PC-3 (cell line): Measurements from ENCODE around the gene PNLDC1. TPM values are rescaled to one million over a fixed set of nuclear protein-coding genes. Genes with fewer than 3 reads are reported as not detected.

Experiments used
- ATAC-seq: fragments of 200-7000 bp; cut with Tn5 transposase; 2 replicates; pipeline ENCODE4 v1.9.1; 2020; ENCODE audit warnings: mild to moderate bottlenecking, moderate library complexity
- BruUV-seq: library from RNA; stranded (reverse); fragments of 400-500 nt; replicated peaks from 2 replicates; lab custom pipeline; 2021; lab: Mats Ljungman, UMichigan
- CTCF ChIA-PET: fragments of 300-600 bp; sonication (Branson Sonifier 250); formaldehyde crosslinking; loops from one replicate; lab custom pipeline; 2022; ENCODE audit warnings: antibody characterized with exemption; lab: Charles Lee
- POLR2A ChIA-PET: fragments of 300-600 bp; sonication (Branson Sonifier 250); formaldehyde crosslinking; loops from one replicate; lab custom pipeline; 2022; ENCODE audit warnings: antibody characterized with exemption; ENCODE audit not compliant: unreplicated experiment; lab: Charles Lee
- DNase-seq: peaks from one replicate; pipeline ENCODE4 v3.0.0-alpha.2; 2015
- H2AFZ ChIP-seq: fragments of 300-600 bp; sonication (generic); 2 replicates; pipeline ENCODE4 v1.6.0; 2016; ENCODE audit warnings: antibody characterized with exemption, low read length
- H3F3A ChIP-seq: fragments of 300-600 bp; sonication (generic); one replicate; pipeline ENCODE4 v1.6.0; 2017; ENCODE audit warnings: antibody characterized with exemption, low read length, control low read depth, mild to moderate bottlenecking; ENCODE audit not compliant: unreplicated experiment
- H3K27ac ChIP-seq: fragments of 300-600 bp; sonication (generic); 2 replicates; pipeline ENCODE4 v1.5.1; 2016; ENCODE audit warnings: mild to moderate bottlenecking, low read length
- H3K27me3 ChIP-seq: fragments of 300-600 bp; sonication (generic); 2 replicates; pipeline ENCODE4 v1.6.1; 2016; ENCODE audit warnings: low read length, mixed read lengths
- H3K36me3 ChIP-seq: fragments of 300-600 bp; sonication (generic); 2 replicates; pipeline ENCODE4 v1.6.1; 2016; ENCODE audit warnings: low read depth, mixed run types, low read length, mixed read lengths
- H3K4me1 ChIP-seq: fragments of 300-600 bp; sonication (generic); 2 replicates; pipeline ENCODE4 v1.5.1; 2016; ENCODE audit warnings: low read length; ENCODE audit not compliant: insufficient read depth
- H3K4me2 ChIP-seq: fragments of 300-600 bp; sonication (generic); 2 replicates; pipeline ENCODE4 v1.6.0; 2016; ENCODE audit warnings: low read length
- H3K4me3 ChIP-seq: fragments of 300-600 bp; sonication (generic); 2 replicates; pipeline ENCODE4 v1.5.1; 2016; ENCODE audit warnings: mild to moderate bottlenecking, low read length, mixed read lengths
- H3K79me2 ChIP-seq: fragments of 300-600 bp; sonication (generic); 2 replicates; pipeline ENCODE4 v1.6.1; 2017; ENCODE audit warnings: low read length, mixed read lengths
- H3K9ac ChIP-seq: fragments of 300-600 bp; sonication (generic); 2 replicates; pipeline ENCODE4 v1.6.0; 2016; ENCODE audit warnings: mild to moderate bottlenecking, low read length
- H3K9me2 ChIP-seq: fragments of 300-600 bp; sonication (generic); replicated peaks from 2 replicates; pipeline ENCODE4 v1.6.1; 2016; ENCODE audit warnings: mixed run types, low read length, mixed read lengths
- H3K9me3 ChIP-seq: fragments of 300-600 bp; sonication (generic); 2 replicates; pipeline ENCODE4 v1.6.1; 2016; ENCODE audit warnings: low read length, mixed read lengths
- H4K20me1 ChIP-seq: fragments of 300-600 bp; sonication (generic); 2 replicates; pipeline ENCODE4 v1.6.1; 2016; ENCODE audit warnings: low read length, mixed read lengths
- EZH2 ChIP-seq: fragments of 300-600 bp; sonication (generic); IDR thresholded peaks from one replicate; pipeline ENCODE4 v1.6.1; 2017; ENCODE audit warnings: antibody characterized with exemption, mild to moderate bottlenecking, low read length; ENCODE audit not compliant: unreplicated experiment
- EZH2phosphoT487 ChIP-seq: fragments of 300-600 bp; sonication (generic); IDR thresholded peaks from 2 replicates; pipeline ENCODE4 v1.6.1; 2018; ENCODE audit warnings: mild to moderate bottlenecking, antibody characterized with exemption, low read length, borderline replicate concordance
- intact Hi-C: fragments of 100-400 bp; cut with micrococcal nuclease; formaldehyde crosslinking; loops from 2 replicates; pipeline ENCODE4 v1.9.0; 2023
- total RNA-seq: library from RNA; depleted of rRNA; stranded (reverse); fragments of >200 nt; gene quantifications from 2 replicates; pipeline ENCODE4 v1.2.3, GENCODE V29; 2014
- TF ChIP-seq, protein P1 (sequence below): fragments of 300-600 bp; sonication (generic); conservative IDR thresholded peaks from 2 replicates; pipeline ENCODE4 v1.5.1; 2017; ENCODE audit warnings: antibody characterized with exemption, low read depth, mild to moderate bottlenecking, low read length

The PNLDC1 gene
- total RNA-seq, 1 experiment from 2014 or later: not detected

DNA sequence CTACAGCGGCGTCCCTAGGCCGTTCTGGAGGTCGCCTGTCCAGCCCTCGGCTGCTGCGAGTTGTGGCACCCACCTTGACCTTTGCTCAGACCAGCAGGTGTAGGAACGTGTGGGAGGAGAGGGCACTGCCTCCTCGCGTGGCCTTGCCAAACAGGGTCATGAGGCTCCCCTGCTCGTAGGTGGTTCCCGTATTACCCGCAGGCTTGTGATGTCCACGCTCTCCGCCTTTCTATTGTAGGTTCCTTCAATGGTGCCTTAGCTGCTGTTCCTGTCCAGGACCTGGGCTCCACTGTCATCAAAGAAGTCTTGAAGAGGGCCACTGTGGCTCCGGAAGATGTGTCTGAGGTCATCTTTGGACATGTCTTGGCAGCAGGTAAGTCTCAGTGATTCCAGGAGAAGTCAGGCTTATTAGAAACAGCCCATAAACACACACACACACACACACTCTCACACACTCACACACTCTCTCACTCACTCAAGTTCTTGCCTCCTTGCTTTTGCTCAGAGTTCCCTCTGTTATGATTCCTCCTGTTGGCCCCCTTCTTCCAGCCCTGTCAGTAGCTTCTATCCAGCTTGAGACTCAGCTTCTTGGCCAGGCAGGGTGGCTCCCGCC, 37.3 kb upstream of the PNLDC1 start:
- BruUV-seq: TSS peak; percentile 32
- TF ChIP-seq EZH2phosphoT487 (no peak), EZH2 (no peak)
- TF ChIP-seq, protein P1, sequence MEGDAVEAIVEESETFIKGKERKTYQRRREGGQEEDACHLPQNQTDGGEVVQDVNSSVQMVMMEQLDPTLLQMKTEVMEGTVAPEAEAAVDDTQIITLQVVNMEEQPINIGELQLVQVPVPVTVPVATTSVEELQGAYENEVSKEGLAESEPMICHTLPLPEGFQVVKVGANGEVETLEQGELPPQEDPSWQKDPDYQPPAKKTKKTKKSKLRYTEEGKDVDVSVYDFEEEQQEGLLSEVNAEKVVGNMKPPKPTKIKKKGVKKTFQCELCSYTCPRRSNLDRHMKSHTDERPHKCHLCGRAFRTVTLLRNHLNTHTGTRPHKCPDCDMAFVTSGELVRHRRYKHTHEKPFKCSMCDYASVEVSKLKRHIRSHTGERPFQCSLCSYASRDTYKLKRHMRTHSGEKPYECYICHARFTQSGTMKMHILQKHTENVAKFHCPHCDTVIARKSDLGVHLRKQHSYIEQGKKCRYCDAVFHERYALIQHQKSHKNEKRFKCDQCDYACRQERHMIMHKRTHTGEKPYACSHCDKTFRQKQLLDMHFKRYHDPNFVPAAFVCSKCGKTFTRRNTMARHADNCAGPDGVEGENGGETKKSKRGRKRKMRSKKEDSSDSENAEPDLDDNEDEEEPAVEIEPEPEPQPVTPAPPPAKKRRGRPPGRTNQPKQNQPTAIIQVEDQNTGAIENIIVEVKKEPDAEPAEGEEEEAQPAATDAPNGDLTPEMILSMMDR: no peak
- peak overlapping the region; percentile 97 for H3K9ac ChIP-seq
- no peaks in the 10 kb centered on the region for H3K9me2 ChIP-seq
- H3K27me3 ChIP-seq: no peaks in the 10 kb centered on the region
- intact Hi-C loops: loop anchor here (1.0 kb wide), 1 partner anchor 27 kb away; the partner anchor contains the start of gene TCP1
- peak overlapping the region; percentile 38 for H3K27ac ChIP-seq
- peak overlapping the region; percentile 98 for H3K4me2 ChIP-seq
- CTCF ChIA-PET: no interaction called here
- ATAC-seq: peak; percentile 3
- H4K20me1 ChIP-seq: no peaks in the 10 kb centered on the region
- H3K4me3 ChIP-seq: peak overlapping the region; percentile 87
- H2AFZ ChIP-seq: peak overlapping the region; percentile 94
- no peaks in the 10 kb centered on the region for H3F3A ChIP-seq
- peaks cover 21% of the 10 kb centered on the region for H3K4me1 ChIP-seq
- no peak for DNase-seq
- H3K36me3 ChIP-seq: peaks cover 2% of the 10 kb centered on the region; the same call in 1 of the 2 replicates
- H3K9me3 ChIP-seq: no peaks in the 10 kb centered on the region
- no peaks in the 10 kb centered on the region for H3K79me2 ChIP-seq
- POLR2A ChIA-PET: no interaction called here

DNA sequence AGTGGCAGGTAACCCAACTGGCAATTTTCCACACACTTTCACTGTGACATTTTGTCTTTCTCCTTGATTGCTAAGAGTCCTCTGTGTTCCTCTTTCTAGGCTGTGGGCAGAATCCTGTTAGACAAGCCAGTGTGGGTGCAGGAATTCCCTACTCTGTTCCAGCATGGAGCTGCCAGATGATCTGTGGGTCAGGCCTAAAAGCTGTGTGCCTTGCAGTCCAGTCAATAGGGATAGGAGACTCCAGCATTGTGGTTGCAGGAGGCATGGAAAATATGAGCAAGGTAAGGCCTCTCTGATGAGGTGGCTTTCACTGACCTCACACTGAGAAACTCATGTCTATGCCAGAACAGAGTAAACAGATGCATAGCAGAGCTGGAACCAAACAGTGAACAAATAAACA, 33.2 kb upstream of the PNLDC1 start:
- ATAC-seq (no peak), DNase-seq (no peak)
- no peak overlapping the region for H3K4me2 ChIP-seq
- H3K36me3 ChIP-seq: peaks cover 4% of the 10 kb centered on the region; the same call in 1 of the 2 replicates
- no peaks in the 10 kb centered on the region for H3K27me3 ChIP-seq
- ChIA-PET POLR2A (no interaction called here), CTCF (no interaction called here)
- no peaks in the 10 kb centered on the region for H3K79me2 ChIP-seq
- no peaks in the 10 kb centered on the region for H3K9me2 ChIP-seq
- no peak overlapping the region for H3K27ac ChIP-seq
- H3F3A ChIP-seq: no peaks in the 10 kb centered on the region
- H3K9ac ChIP-seq: no peak overlapping the region
- intact Hi-C loops: no loop called here
- no peak overlapping the region for H3K4me3 ChIP-seq
- no peaks in the 10 kb centered on the region for H4K20me1 ChIP-seq
- H2AFZ ChIP-seq: no peak overlapping the region
- no peaks in the 10 kb centered on the region; the same call in 1 of the 2 replicates for H3K4me1 ChIP-seq
- TF ChIP-seq EZH2 (no peak), EZH2phosphoT487 (no peak)
- TF ChIP-seq, protein P1: no peak
- no TSS peak for BruUV-seq
- no peaks in the 10 kb centered on the region for H3K9me3 ChIP-seq

DNA sequence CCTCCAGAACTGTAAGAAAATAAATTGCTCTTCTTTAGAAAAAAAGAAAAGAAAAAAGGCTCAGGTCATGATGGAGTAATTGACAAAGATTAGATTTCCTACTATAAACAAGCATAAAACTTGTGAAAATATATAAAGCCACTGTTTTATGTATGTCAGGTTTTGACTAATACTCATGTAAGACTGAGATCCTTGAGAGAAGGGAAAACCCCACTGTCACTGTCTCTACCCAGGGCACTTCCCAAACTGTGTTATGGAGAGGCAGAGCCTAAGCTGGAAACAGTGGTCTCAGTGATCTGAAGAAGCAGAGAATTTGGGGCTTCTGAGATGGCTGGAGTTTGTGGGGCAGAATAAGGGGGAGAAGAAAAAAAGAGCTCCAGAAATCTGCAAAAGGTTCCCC, 30.6 kb upstream of the PNLDC1 start:
- intact Hi-C loops: no loop called here
- H2AFZ ChIP-seq: no peak overlapping the region

More for the DNA sequence above, 30.6 kb upstream of the PNLDC1 start:
- no peaks in the 10 kb centered on the region for H3F3A ChIP-seq
- no peaks in the 10 kb centered on the region for H3K9me2 ChIP-seq
- H3K79me2 ChIP-seq: no peaks in the 10 kb centered on the region
- no peak overlapping the region for H3K4me3 ChIP-seq
- ChIA-PET POLR2A (no interaction called here), CTCF (no interaction called here)
- DNase-seq (no peak), ATAC-seq (no peak)
- no peaks in the 10 kb centered on the region for H3K27me3 ChIP-seq
- H4K20me1 ChIP-seq: no peaks in the 10 kb centered on the region
- H3K36me3 ChIP-seq: peaks cover 4% of the 10 kb centered on the region; the same call in 1 of the 2 replicates
- no peaks in the 10 kb centered on the region for H3K9me3 ChIP-seq
- H3K27ac ChIP-seq: no peak overlapping the region
- H3K4me2 ChIP-seq: no peak overlapping the region
- no peaks in the 10 kb centered on the region for H3K4me1 ChIP-seq
- TF ChIP-seq, protein P1: no peak
- no peak for TF ChIP-seq EZH2
- no peak for TF ChIP-seq EZH2phosphoT487
- no TSS peak for BruUV-seq
- H3K9ac ChIP-seq: no peak overlapping the region
